GM21423 (cell line): ENCODE results near the gene PRPF39.
A peak's percentile ranks its signal among the peaks of the same experiment; 100 is the strongest.
"Not testable (repeated sequence)": the region's sequence is repeated elsewhere in the genome, so short reads cannot be mapped to it uniquely, and the experiment has no call there.

Source experiments
- ATAC-seq: cut with Tn5 transposase; IDR thresholded peaks from one replicate; pipeline ENCODE4 v1.9.1; 2021; ENCODE audit warnings: mild to moderate bottlenecking, moderate library complexity; ENCODE audit not compliant: unreplicated experiment

The PRPF39 gene

GRCh38 chr14:45083976-45084722 is at the start of gene PRPF39:
Gene PRPF39, plus strand, starts transcription at chr14:45084116. Its CDS starts 11,124 bp downstream, at chr14:45095240.
- peak; percentile 93 for ATAC-seq

GRCh38 chr14:45034730-45035129 is 49.2 kb upstream of the PRPF39 start:
- no peak for ATAC-seq

- ATAC-seq = no peak
Measured at GRCh38 chr14:45038256-45038655, 45.7 kb upstream of the PRPF39 start.

- no peak for ATAC-seq
Measured at GRCh38 chr14:45038865-45039264, 45.1 kb upstream of the PRPF39 start.

GRCh38 chr14:45039390-45039789 is 44.5 kb upstream of the PRPF39 start:
- ATAC-seq = no peak

GRCh38 chr14:45041641-45042040 is 42.3 kb upstream of the PRPF39 start:
- ATAC-seq = no peak

- no peak for ATAC-seq
Measured at GRCh38 chr14:45044638-45045037, 39.3 kb upstream of the PRPF39 start.

GRCh38 chr14:45048385-45048784 is 35.5 kb upstream of the PRPF39 start:
- no peak for ATAC-seq

- ATAC-seq = no peak
Measured at GRCh38 chr14:45051180-45051579, 32.7 kb upstream of the PRPF39 start.

- ATAC-seq = no peak
Measured at GRCh38 chr14:45051896-45052295, 32.0 kb upstream of the PRPF39 start.

GRCh38 chr14:45057349-45057748 is 26.6 kb upstream of the PRPF39 start:
- no peak for ATAC-seq

- no peak for ATAC-seq
Measured at GRCh38 chr14:45057881-45058364, 26.0 kb upstream of the PRPF39 start.

GRCh38 chr14:45060551-45060950 is 23.4 kb upstream of the PRPF39 start:
- ATAC-seq = no peak

- no peak for ATAC-seq
Measured at GRCh38 chr14:45065540-45065939, 18.4 kb upstream of the PRPF39 start.

GRCh38 chr14:45065956-45066355 is 18.0 kb upstream of the PRPF39 start:
- no peak for ATAC-seq

GRCh38 chr14:45066667-45067066 is 17.2 kb upstream of the PRPF39 start:
- no peak for ATAC-seq

- no peak for ATAC-seq
Measured at GRCh38 chr14:45068396-45068795, 15.5 kb upstream of the PRPF39 start.

- no peak for ATAC-seq
Measured at GRCh38 chr14:45070215-45070614, 13.7 kb upstream of the PRPF39 start.

- ATAC-seq = no peak
Measured at GRCh38 chr14:45072126-45072525, 11.8 kb upstream of the PRPF39 start.

- no peak for ATAC-seq
Measured at GRCh38 chr14:45073231-45073879, 10.6 kb upstream of the PRPF39 start.

- ATAC-seq = no peak
Measured at GRCh38 chr14:45078323-45078722, 5.6 kb upstream of the PRPF39 start.

GRCh38 chr14:45080416-45080968 is 3.4 kb upstream of the PRPF39 start:
- ATAC-seq = not testable (repeated sequence)
